ENCODE data around the gene PAPLN. TPM values are rescaled to one million over a fixed set of nuclear protein-coding genes. Genes with fewer than 3 reads are reported as not detected.
A peak's percentile ranks its signal among the peaks of the same experiment; 100 is the strongest.

Gene PAPLN
- total RNA-seq, 1 donor from 2014 or later, result 2.7 TPM

DNA sequence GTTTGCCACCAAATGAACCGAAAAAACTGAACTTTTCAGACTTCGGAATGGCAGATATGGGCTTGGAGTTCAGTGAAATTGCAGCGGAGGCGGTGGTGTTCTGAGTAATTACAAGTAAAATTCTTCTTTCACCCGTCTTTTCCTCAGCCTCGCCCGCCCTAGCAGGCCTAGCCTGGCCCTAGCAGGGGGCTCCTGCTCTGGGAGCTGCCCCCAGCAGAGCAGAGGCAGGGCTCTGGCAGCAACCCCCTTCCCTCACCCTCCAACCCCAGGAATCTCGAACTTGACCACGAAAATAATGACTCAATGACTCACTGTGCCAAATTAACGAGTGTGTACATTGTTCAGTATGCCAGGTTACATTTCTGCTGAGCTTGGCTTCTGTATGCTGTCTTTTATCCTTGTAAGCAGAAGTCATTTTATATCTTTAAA, 1.1 kb downstream of the PAPLN start:
- Mint-ChIP-seq H3K27ac (no peak overlapping the region), H3K27me3 (peaks cover 85% of the 10 kb centered on the region), H3K36me3 (ENCODE audit: insufficient read depth) (peaks cover 2% of the 10 kb centered on the region), H3K9me3 (ENCODE audit: low read depth) (no peaks in the 10 kb centered on the region), H3K4me1 (ENCODE audit: low read depth) (peaks cover 19% of the 10 kb centered on the region), H3K4me3 (ENCODE audit: low read depth) (peak overlapping the region; percentile 48)
- no peak for DNase-seq (ENCODE audit: low spot score, unreplicated experiment)
- TF ChIP-seq, protein P1, sequence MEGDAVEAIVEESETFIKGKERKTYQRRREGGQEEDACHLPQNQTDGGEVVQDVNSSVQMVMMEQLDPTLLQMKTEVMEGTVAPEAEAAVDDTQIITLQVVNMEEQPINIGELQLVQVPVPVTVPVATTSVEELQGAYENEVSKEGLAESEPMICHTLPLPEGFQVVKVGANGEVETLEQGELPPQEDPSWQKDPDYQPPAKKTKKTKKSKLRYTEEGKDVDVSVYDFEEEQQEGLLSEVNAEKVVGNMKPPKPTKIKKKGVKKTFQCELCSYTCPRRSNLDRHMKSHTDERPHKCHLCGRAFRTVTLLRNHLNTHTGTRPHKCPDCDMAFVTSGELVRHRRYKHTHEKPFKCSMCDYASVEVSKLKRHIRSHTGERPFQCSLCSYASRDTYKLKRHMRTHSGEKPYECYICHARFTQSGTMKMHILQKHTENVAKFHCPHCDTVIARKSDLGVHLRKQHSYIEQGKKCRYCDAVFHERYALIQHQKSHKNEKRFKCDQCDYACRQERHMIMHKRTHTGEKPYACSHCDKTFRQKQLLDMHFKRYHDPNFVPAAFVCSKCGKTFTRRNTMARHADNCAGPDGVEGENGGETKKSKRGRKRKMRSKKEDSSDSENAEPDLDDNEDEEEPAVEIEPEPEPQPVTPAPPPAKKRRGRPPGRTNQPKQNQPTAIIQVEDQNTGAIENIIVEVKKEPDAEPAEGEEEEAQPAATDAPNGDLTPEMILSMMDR (IDR thresholded peaks at IDR 0.05; ENCODE audit: unreplicated experiment), result no peak

- H3K27me3 Mint-ChIP-seq, result peaks cover 85% of the 10 kb centered on the region
- DNase-seq (ENCODE audit: low spot score, unreplicated experiment), result no peak
- H3K4me1 Mint-ChIP-seq (ENCODE audit: low read depth), result peaks cover 19% of the 10 kb centered on the region
Observed at GRCh38 chr14:73238941-73239340, 1.6 kb downstream of the PAPLN start.

GRCh38 chr14:73239393-73240241, 2.3 kb downstream of the PAPLN start:
- H3K4me1 Mint-ChIP-seq (ENCODE audit: low read depth), result peaks cover 19% of the 10 kb centered on the region
- DNase-seq (ENCODE audit: low spot score, unreplicated experiment), result no peak

More at GRCh38 chr14:73238941-73239340, 1.6 kb downstream of the PAPLN start:
- no peaks in the 10 kb centered on the region for H3K9me3 Mint-ChIP-seq (ENCODE audit: low read depth)
- H3K4me3 Mint-ChIP-seq (ENCODE audit: low read depth), result no peak overlapping the region
- peaks cover 2% of the 10 kb centered on the region for H3K36me3 Mint-ChIP-seq (ENCODE audit: insufficient read depth)
- H3K27ac Mint-ChIP-seq, result no peak overlapping the region
- TF ChIP-seq, protein P1 (IDR thresholded peaks at IDR 0.05; ENCODE audit: unreplicated experiment), result no peak

GRCh38 chr14:73240816-73241480, 3.6 kb downstream of the PAPLN start:
- Mint-ChIP-seq H3K4me1 (ENCODE audit: low read depth) (peaks cover 12% of the 10 kb centered on the region), H3K27ac (no peak overlapping the region), H3K4me3 (ENCODE audit: low read depth) (no peak overlapping the region), H3K36me3 (ENCODE audit: insufficient read depth) (peaks cover 2% of the 10 kb centered on the region), H3K27me3 (peaks cover 73% of the 10 kb centered on the region), H3K9me3 (ENCODE audit: low read depth) (no peaks in the 10 kb centered on the region)
- DNase-seq (ENCODE audit: low spot score, unreplicated experiment), result no peak
- TF ChIP-seq, protein P1 (IDR thresholded peaks at IDR 0.05; ENCODE audit: unreplicated experiment), result no peak

More at GRCh38 chr14:73239393-73240241, 2.3 kb downstream of the PAPLN start:
- Mint-ChIP-seq H3K9me3 (ENCODE audit: low read depth) (no peaks in the 10 kb centered on the region), H3K36me3 (ENCODE audit: insufficient read depth) (peaks cover 2% of the 10 kb centered on the region), H3K4me3 (ENCODE audit: low read depth) (no peak overlapping the region), H3K27me3 (peaks cover 83% of the 10 kb centered on the region), H3K27ac (no peak overlapping the region)
- TF ChIP-seq, protein P1 (IDR thresholded peaks at IDR 0.05; ENCODE audit: unreplicated experiment), result no peak

GRCh38 chr14:73241481-73242165, 4.3 kb downstream of the PAPLN start:
- Mint-ChIP-seq H3K27me3 (peaks cover 66% of the 10 kb centered on the region), H3K4me3 (ENCODE audit: low read depth) (no peak overlapping the region), H3K27ac (no peak overlapping the region), H3K9me3 (ENCODE audit: low read depth) (no peaks in the 10 kb centered on the region), H3K36me3 (ENCODE audit: insufficient read depth) (peaks cover 2% of the 10 kb centered on the region), H3K4me1 (ENCODE audit: low read depth) (peaks cover 9% of the 10 kb centered on the region)
- TF ChIP-seq, protein P1 (IDR thresholded peaks at IDR 0.05; ENCODE audit: unreplicated experiment), result no peak
- no peak for DNase-seq (ENCODE audit: low spot score, unreplicated experiment)
